DMS114 treated with DMSO at 0.1 percent for 48 hours (cell line): ENCODE results near the gene PCGF3.
"Not testable (repeated sequence)": the region's sequence is repeated elsewhere in the genome, so short reads cannot be mapped to it uniquely, and the experiment has no call there.

Source experiments
- DNase-seq: peaks from one replicate; lab custom pipeline; 2025; ENCODE audit not compliant: unreplicated experiment; lab: John Stamatoyannopoulos, UW

PCGF3 gene

GRCh38 chr4:780255-780654 is 74.6 kb downstream of the PCGF3 start:
- DNase-seq, result not testable (repeated sequence)

- no peak for DNase-seq
These were observed 75.3 kb downstream of the PCGF3 start for GRCh38 chr4:780716-781492.

GRCh38 chr4:781493-782216 is 76.0 kb downstream of the PCGF3 start:
- DNase-seq, result peak; percentile 94

GRCh38 chr4:784401-785331 is 79.0 kb downstream of the PCGF3 start:
- DNase-seq, result no peak

GRCh38 chr4:785332-786073 is 79.9 kb downstream of the PCGF3 start:
- DNase-seq, result no peak

- DNase-seq, result no peak
These were observed 80.6 kb downstream of the PCGF3 start for GRCh38 chr4:786074-786741.

- DNase-seq, result no peak
These were observed 81.2 kb downstream of the PCGF3 start for GRCh38 chr4:786861-787300.

- DNase-seq, result no peak
These were observed 81.9 kb downstream of the PCGF3 start for GRCh38 chr4:787561-787981.

- no peak for DNase-seq
These were observed 82.5 kb downstream of the PCGF3 start for GRCh38 chr4:788006-788635.

GRCh38 chr4:788636-789297 is 83.1 kb downstream of the PCGF3 start:
- no peak for DNase-seq

- no peak for DNase-seq
These were observed 84.2 kb downstream of the PCGF3 start for GRCh38 chr4:789571-790465.

GRCh38 chr4:790466-790820 is 84.8 kb downstream of the PCGF3 start:
- DNase-seq, result no peak

- no peak for DNase-seq
These were observed 85.7 kb downstream of the PCGF3 start for GRCh38 chr4:791252-791897.

GRCh38 chr4:791898-792625 is 86.4 kb downstream of the PCGF3 start:
- DNase-seq, result no peak

- DNase-seq, result no peak
These were observed 87.0 kb downstream of the PCGF3 start for GRCh38 chr4:792626-793092.

- no peak for DNase-seq
These were observed 87.6 kb downstream of the PCGF3 start for GRCh38 chr4:793093-793861.
